ENCODE results near the gene SOX5.

The SOX5 gene

GRCh38 chr12:23611320-23611719 lies 338.1 kb downstream of the SOX5 start:
- Histone ChIP-seq H3K9me3 (ENCODE audit: control insufficient read depth in 1 of 2, low read length in 2 of 2) (peaks cover 0 to 4% of the 10 kb centered on the region in 2 donors), H3K27me3 (ENCODE audit: control insufficient read depth in 1 of 2, insufficient read depth in 2 of 2, low read length in 2 of 2) (no peaks in the 10 kb centered on the region), H3K9ac (ENCODE audit: low read depth in 1 of 2, low read length in 2 of 2) (no peak overlapping the region), H3K4me3 (ENCODE audit: low read depth in 1 of 2, low read length in 2 of 2) (no peak overlapping the region), H3K36me3 (ENCODE audit: control insufficient read depth in 1 of 2, insufficient read depth in 2 of 2, low read length in 2 of 2) (no peaks in the 10 kb centered on the region), H3K4me1 (ENCODE audit: control insufficient read depth in 1 of 2, insufficient read depth in 2 of 2, low read length in 2 of 2) (no peaks in the 10 kb centered on the region), H3K27ac (ENCODE audit: low read depth, low read length) (no peak overlapping the region)

GRCh38 chr12:23600919-23601318 lies 348.6 kb downstream of the SOX5 start:
- Histone ChIP-seq H3K27ac (ENCODE audit: low read depth, low read length) (no peak overlapping the region), H3K4me3 (ENCODE audit: low read depth in 1 of 2, low read length in 2 of 2) (no peak overlapping the region), H3K27me3 (ENCODE audit: control insufficient read depth in 1 of 2, insufficient read depth in 2 of 2, low read length in 2 of 2) (no peaks in the 10 kb centered on the region), H3K4me1 (ENCODE audit: control insufficient read depth in 1 of 2, insufficient read depth in 2 of 2, low read length in 2 of 2) (no peaks in the 10 kb centered on the region), H3K9ac (ENCODE audit: low read depth in 1 of 2, low read length in 2 of 2) (no peak overlapping the region), H3K9me3 (ENCODE audit: control insufficient read depth in 1 of 2, low read length in 2 of 2) (peaks cover 6 to 8% of the 10 kb centered on the region in 2 donors), H3K36me3 (ENCODE audit: control insufficient read depth in 1 of 2, insufficient read depth in 2 of 2, low read length in 2 of 2) (no peaks in the 10 kb centered on the region)

GRCh38 chr12:23596568-23596967 lies 352.9 kb downstream of the SOX5 start:
- Histone ChIP-seq H3K27me3 (ENCODE audit: control insufficient read depth in 1 of 2, insufficient read depth in 2 of 2, low read length in 2 of 2) (no peaks in the 10 kb centered on the region), H3K9me3 (ENCODE audit: control insufficient read depth in 1 of 2, low read length in 2 of 2) (peaks cover 6 to 8% of the 10 kb centered on the region in 2 donors), H3K36me3 (ENCODE audit: control insufficient read depth in 1 of 2, insufficient read depth in 2 of 2, low read length in 2 of 2) (no peaks in the 10 kb centered on the region), H3K27ac (ENCODE audit: low read depth, low read length) (no peak overlapping the region), H3K9ac (ENCODE audit: low read depth in 1 of 2, low read length in 2 of 2) (no peak overlapping the region), H3K4me3 (ENCODE audit: low read depth in 1 of 2, low read length in 2 of 2) (no peak overlapping the region), H3K4me1 (ENCODE audit: control insufficient read depth in 1 of 2, insufficient read depth in 2 of 2, low read length in 2 of 2) (no peaks in the 10 kb centered on the region)

GRCh38 chr12:23587833-23588559 lies 361.5 kb downstream of the SOX5 start:
- H3K9ac ChIP-seq (ENCODE audit: low read depth in 1 of 2, low read length in 2 of 2): no peak overlapping the region
- no peak overlapping the region for H3K4me3 ChIP-seq (ENCODE audit: low read depth in 1 of 2, low read length in 2 of 2)
- no peak overlapping the region for H3K27ac ChIP-seq (ENCODE audit: low read depth, low read length)
- H3K36me3 ChIP-seq (ENCODE audit: control insufficient read depth in 1 of 2, insufficient read depth in 2 of 2, low read length in 2 of 2): no peaks in the 10 kb centered on the region
- H3K27me3 ChIP-seq (ENCODE audit: control insufficient read depth in 1 of 2, insufficient read depth in 2 of 2, low read length in 2 of 2): no peaks in the 10 kb centered on the region
- H3K9me3 ChIP-seq (ENCODE audit: control insufficient read depth in 1 of 2, low read length in 2 of 2): no peaks in the 10 kb centered on the region
- no peaks in the 10 kb centered on the region for H3K4me1 ChIP-seq (ENCODE audit: control insufficient read depth in 1 of 2, insufficient read depth in 2 of 2, low read length in 2 of 2)

- Histone ChIP-seq H3K4me1 (ENCODE audit: control insufficient read depth in 1 of 2, insufficient read depth in 2 of 2, low read length in 2 of 2) (no peaks in the 10 kb centered on the region), H3K4me3 (ENCODE audit: low read depth in 1 of 2, low read length in 2 of 2) (no peak overlapping the region), H3K27me3 (ENCODE audit: control insufficient read depth in 1 of 2, insufficient read depth in 2 of 2, low read length in 2 of 2) (no peaks in the 10 kb centered on the region), H3K27ac (ENCODE audit: low read depth, low read length) (no peak overlapping the region), H3K9me3 (ENCODE audit: control insufficient read depth in 1 of 2, low read length in 2 of 2) (no peaks in the 10 kb centered on the region), H3K9ac (ENCODE audit: low read depth in 1 of 2, low read length in 2 of 2) (no peak overlapping the region), H3K36me3 (ENCODE audit: control insufficient read depth in 1 of 2, insufficient read depth in 2 of 2, low read length in 2 of 2) (no peaks in the 10 kb centered on the region)
Observed at GRCh38 chr12:23585782-23586163, 363.7 kb downstream of the SOX5 start.

- H3K9ac ChIP-seq (ENCODE audit: low read depth in 1 of 2, low read length in 2 of 2): no peak overlapping the region
- no peaks in the 10 kb centered on the region for H3K36me3 ChIP-seq (ENCODE audit: control insufficient read depth in 1 of 2, insufficient read depth in 2 of 2, low read length in 2 of 2)
Observed at GRCh38 chr12:23585156-23585781, 364.2 kb downstream of the SOX5 start.

GRCh38 chr12:23581913-23582312 lies 367.6 kb downstream of the SOX5 start:
- Histone ChIP-seq H3K36me3 (ENCODE audit: control insufficient read depth in 1 of 2, insufficient read depth in 2 of 2, low read length in 2 of 2) (no peaks in the 10 kb centered on the region), H3K27ac (ENCODE audit: low read depth, low read length) (no peak overlapping the region), H3K27me3 (ENCODE audit: control insufficient read depth in 1 of 2, insufficient read depth in 2 of 2, low read length in 2 of 2) (no peaks in the 10 kb centered on the region), H3K9ac (ENCODE audit: low read depth in 1 of 2, low read length in 2 of 2) (no peak overlapping the region), H3K4me3 (ENCODE audit: low read depth in 1 of 2, low read length in 2 of 2) (no peak overlapping the region), H3K4me1 (ENCODE audit: control insufficient read depth in 1 of 2, insufficient read depth in 2 of 2, low read length in 2 of 2) (no peaks in the 10 kb centered on the region), H3K9me3 (ENCODE audit: control insufficient read depth in 1 of 2, low read length in 2 of 2) (no peaks in the 10 kb centered on the region)

More at GRCh38 chr12:23585156-23585781, 364.2 kb downstream of the SOX5 start:
- no peak overlapping the region for H3K4me3 ChIP-seq (ENCODE audit: low read depth in 1 of 2, low read length in 2 of 2)
- no peaks in the 10 kb centered on the region for H3K9me3 ChIP-seq (ENCODE audit: control insufficient read depth in 1 of 2, low read length in 2 of 2)
- no peaks in the 10 kb centered on the region for H3K4me1 ChIP-seq (ENCODE audit: control insufficient read depth in 1 of 2, insufficient read depth in 2 of 2, low read length in 2 of 2)
- no peaks in the 10 kb centered on the region for H3K27me3 ChIP-seq (ENCODE audit: control insufficient read depth in 1 of 2, insufficient read depth in 2 of 2, low read length in 2 of 2)
- no peak overlapping the region for H3K27ac ChIP-seq (ENCODE audit: low read depth, low read length)

GRCh38 chr12:23579257-23579656 lies 370.2 kb downstream of the SOX5 start:
- no peaks in the 10 kb centered on the region for H3K36me3 ChIP-seq (ENCODE audit: control insufficient read depth in 1 of 2, insufficient read depth in 2 of 2, low read length in 2 of 2)
- H3K27ac ChIP-seq (ENCODE audit: low read depth, low read length): no peak overlapping the region
- H3K27me3 ChIP-seq (ENCODE audit: control insufficient read depth in 1 of 2, insufficient read depth in 2 of 2, low read length in 2 of 2): no peaks in the 10 kb centered on the region
- H3K9me3 ChIP-seq (ENCODE audit: control insufficient read depth in 1 of 2, low read length in 2 of 2): no peaks in the 10 kb centered on the region
- no peak overlapping the region for H3K9ac ChIP-seq (ENCODE audit: low read depth in 1 of 2, low read length in 2 of 2)
- H3K4me1 ChIP-seq (ENCODE audit: control insufficient read depth in 1 of 2, insufficient read depth in 2 of 2, low read length in 2 of 2): no peaks in the 10 kb centered on the region
- no peak overlapping the region for H3K4me3 ChIP-seq (ENCODE audit: low read depth in 1 of 2, low read length in 2 of 2)

GRCh38 chr12:23576372-23576771 lies 373.1 kb downstream of the SOX5 start:
- Histone ChIP-seq H3K9ac (ENCODE audit: low read depth in 1 of 2, low read length in 2 of 2) (no peak overlapping the region), H3K4me1 (ENCODE audit: control insufficient read depth in 1 of 2, insufficient read depth in 2 of 2, low read length in 2 of 2) (no peaks in the 10 kb centered on the region), H3K9me3 (ENCODE audit: control insufficient read depth in 1 of 2, low read length in 2 of 2) (no peaks in the 10 kb centered on the region), H3K27me3 (ENCODE audit: control insufficient read depth in 1 of 2, insufficient read depth in 2 of 2, low read length in 2 of 2) (no peaks in the 10 kb centered on the region), H3K4me3 (ENCODE audit: low read depth in 1 of 2, low read length in 2 of 2) (no peak overlapping the region), H3K27ac (ENCODE audit: low read depth, low read length) (no peak overlapping the region), H3K36me3 (ENCODE audit: control insufficient read depth in 1 of 2, insufficient read depth in 2 of 2, low read length in 2 of 2) (no peaks in the 10 kb centered on the region)

GRCh38 chr12:23569356-23569755 lies 380.1 kb downstream of the SOX5 start:
- Histone ChIP-seq H3K9ac (ENCODE audit: low read depth in 1 of 2, low read length in 2 of 2) (no peak overlapping the region), H3K9me3 (ENCODE audit: control insufficient read depth in 1 of 2, low read length in 2 of 2) (no peaks in the 10 kb centered on the region), H3K4me1 (ENCODE audit: control insufficient read depth in 1 of 2, insufficient read depth in 2 of 2, low read length in 2 of 2) (no peaks in the 10 kb centered on the region), H3K4me3 (ENCODE audit: low read depth in 1 of 2, low read length in 2 of 2) (no peak overlapping the region), H3K36me3 (ENCODE audit: control insufficient read depth in 1 of 2, insufficient read depth in 2 of 2, low read length in 2 of 2) (no peaks in the 10 kb centered on the region), H3K27me3 (ENCODE audit: control insufficient read depth in 1 of 2, insufficient read depth in 2 of 2, low read length in 2 of 2) (no peaks in the 10 kb centered on the region), H3K27ac (ENCODE audit: low read depth, low read length) (no peak overlapping the region)
